ENCODE measurements around the gene NFKBIB.
A peak's percentile ranks its signal among the peaks of the same experiment; 100 is the strongest.
"Not testable (repeated sequence)": the region's sequence is repeated elsewhere in the genome, so short reads cannot be mapped to it uniquely, and the experiment has no call there.

NFKBIB gene

GRCh38 chr19:38877781-38878574, 21.8 kb upstream of the NFKBIB start, which contains the start of gene RINL:
RINL (minus strand) TSS chr19:38878275; CDS start chr19:38876742, 1,533 bp downstream.
- DNase-seq, result peak; percentile 90

- DNase-seq, result no peak
Observed at GRCh38 chr19:38878575-38879399, 21.0 kb upstream of the NFKBIB start.

GRCh38 chr19:38879400-38879751, 20.4 kb upstream of the NFKBIB start:
- DNase-seq, result no peak

GRCh38 chr19:38880076-38880881, 19.5 kb upstream of the NFKBIB start:
- DNase-seq, result no peak

GRCh38 chr19:38880882-38881609, 18.7 kb upstream of the NFKBIB start:
- DNase-seq, result no peak

GRCh38 chr19:38883286-38883685, 16.5 kb upstream of the NFKBIB start:
- DNase-seq, result no peak

- not testable (repeated sequence) for DNase-seq
Observed at GRCh38 chr19:38884691-38885090, 15.1 kb upstream of the NFKBIB start.

- DNase-seq, result no peak
Observed at GRCh38 chr19:38888876-38889275, 10.9 kb upstream of the NFKBIB start.

- DNase-seq, result no peak
Observed at GRCh38 chr19:38889803-38890202, 10.0 kb upstream of the NFKBIB start.

GRCh38 chr19:38890686-38891085, 9.1 kb upstream of the NFKBIB start:
- DNase-seq, result no peak

- no peak for DNase-seq
Observed at GRCh38 chr19:38891771-38892170, 8.0 kb upstream of the NFKBIB start.

- DNase-seq, result no peak
Observed at GRCh38 chr19:38892841-38893240, 6.9 kb upstream of the NFKBIB start.

- DNase-seq, result no peak
Observed at GRCh38 chr19:38893341-38893771, 6.4 kb upstream of the NFKBIB start.

- no peak for DNase-seq
Observed at GRCh38 chr19:38894968-38895367, 4.8 kb upstream of the NFKBIB start.

- DNase-seq, result no peak
Observed at GRCh38 chr19:38898788-38899446, 852 bp upstream of the NFKBIB start.

GRCh38 chr19:38900202-38900629, 447 bp downstream of the NFKBIB start:
- peak; percentile 56 for DNase-seq

- no peak for DNase-seq
Observed at GRCh38 chr19:38900743-38901190, 998 bp downstream of the NFKBIB start.

- no peak for DNase-seq
Observed at GRCh38 chr19:38901683-38902082, 1.9 kb downstream of the NFKBIB start.

- DNase-seq, result no peak
Observed at GRCh38 chr19:38904581-38905539, 5.1 kb downstream of the NFKBIB start.

- DNase-seq, result no peak
Observed at GRCh38 chr19:38905620-38906019, 5.9 kb downstream of the NFKBIB start.

- DNase-seq, result no peak
Observed at GRCh38 chr19:38907227-38907626, 7.5 kb downstream of the NFKBIB start.
